Keratinocyte (primary cell): Measurements from ENCODE around the gene C7orf33.

Source experiments
- CTCF ChIP-seq, 3 experiments: IDR thresholded peaks in 1 of 3; conservative IDR thresholded peaks in 1 of 3; optimal IDR thresholded peaks in 1 of 3; 2 replicates in 2 of 3; 3 replicates in 1 of 3; pipeline versions ENCODE3 to v1.5.1; 2011; ENCODE audit warnings: low read length in 3 of 3, mild to moderate bottlenecking in 3 of 3, moderate library complexity in 2 of 3, control low read depth in 1 of 3, inconsistent platforms in 1 of 3; ENCODE audit not compliant: insufficient read depth in 2 of 3; ENCODE audit errors: extremely low read depth in 1 of 3
- EZH2 ChIP-seq: IDR thresholded peaks from one replicate; pipeline ENCODE4 v1.6.1; 2012; ENCODE audit warnings: inconsistent platforms, mild to moderate bottlenecking, low read length, moderate library complexity

- TF ChIP-seq CTCF (optimal IDR thresholded peaks at IDR 0.05 in 1 of 3, IDR thresholded peaks at IDR 0.05 in 1 of 3, conservative IDR thresholded peaks at IDR 0.05 in 1 of 3; ENCODE audit: extremely low read depth in 1 of 3, insufficient read depth in 2 of 3, low read length in 3 of 3) (no peak), EZH2 (no peak)
Observed at GRCh38 chr7:148650232-148650858, 59.8 kb downstream of the C7orf33 start.
